ENCODE measurements around the gene SUGCT. TPM values are rescaled to one million over a fixed set of nuclear protein-coding genes. Genes with fewer than 3 reads are reported as not detected.
A peak's percentile ranks its signal among the peaks of the same experiment; 100 is the strongest.

Gene SUGCT
- polyA plus RNA-seq, 1 of the 3 experiments (the other 2 are of a cell fraction) = 53.7 TPM

DNA sequence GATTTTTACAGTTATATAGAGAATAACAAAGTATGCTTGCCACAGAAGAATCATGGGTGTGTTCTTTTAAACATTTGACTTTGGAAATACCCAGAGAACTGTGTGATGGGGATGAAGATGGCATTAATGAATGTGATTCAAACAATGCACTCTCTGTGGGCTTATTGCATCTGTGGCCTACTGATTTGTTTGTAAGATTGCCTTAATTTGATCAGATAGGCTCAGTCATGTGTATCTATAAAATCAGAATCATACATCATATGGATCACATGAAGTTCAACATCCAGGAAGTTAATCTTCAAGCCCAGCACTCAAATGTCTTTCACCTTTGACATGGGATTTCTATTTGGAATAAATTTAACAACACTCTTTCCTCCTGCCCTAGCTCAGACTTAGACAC, 410.9 kb downstream of the SUGCT start (continued):
- TF ChIP-seq MXI1 (IDR thresholded peaks at IDR 0.05; ENCODE audit: low read depth, low read length) = no peak
- peak; percentile 29; the same call in 1 of the 2 replicates for TF ChIP-seq GATA2 (CRISPR knock-in tag; IDR thresholded peaks at IDR 0.05)
- TF ChIP-seq RAD21 (IDR thresholded peaks at IDR 0.05; ENCODE audit: low read length) = 0 out of 2 replicates have a peak, but pooled peaks have one; percentile 11
- no peak for TF ChIP-seq SIN3A (IDR thresholded peaks at IDR 0.05; ENCODE audit: borderline replicate concordance, low read depth, low read length)
- no peak for TF ChIP-seq SMC3 (IDR thresholded peaks at IDR 0.05; ENCODE audit: low read depth, low read length)
- TF ChIP-seq RXRA (IDR thresholded peaks at IDR 0.05; ENCODE audit: borderline replicate concordance, low read depth) = no peak
- no peak for TF ChIP-seq REST (IDR thresholded peaks at IDR 0.05; ENCODE audit: low read depth, low read length)
- TF ChIP-seq NRF1 (IDR thresholded peaks at IDR 0.05; ENCODE audit: low read depth, low read length) = no peak

DNA sequence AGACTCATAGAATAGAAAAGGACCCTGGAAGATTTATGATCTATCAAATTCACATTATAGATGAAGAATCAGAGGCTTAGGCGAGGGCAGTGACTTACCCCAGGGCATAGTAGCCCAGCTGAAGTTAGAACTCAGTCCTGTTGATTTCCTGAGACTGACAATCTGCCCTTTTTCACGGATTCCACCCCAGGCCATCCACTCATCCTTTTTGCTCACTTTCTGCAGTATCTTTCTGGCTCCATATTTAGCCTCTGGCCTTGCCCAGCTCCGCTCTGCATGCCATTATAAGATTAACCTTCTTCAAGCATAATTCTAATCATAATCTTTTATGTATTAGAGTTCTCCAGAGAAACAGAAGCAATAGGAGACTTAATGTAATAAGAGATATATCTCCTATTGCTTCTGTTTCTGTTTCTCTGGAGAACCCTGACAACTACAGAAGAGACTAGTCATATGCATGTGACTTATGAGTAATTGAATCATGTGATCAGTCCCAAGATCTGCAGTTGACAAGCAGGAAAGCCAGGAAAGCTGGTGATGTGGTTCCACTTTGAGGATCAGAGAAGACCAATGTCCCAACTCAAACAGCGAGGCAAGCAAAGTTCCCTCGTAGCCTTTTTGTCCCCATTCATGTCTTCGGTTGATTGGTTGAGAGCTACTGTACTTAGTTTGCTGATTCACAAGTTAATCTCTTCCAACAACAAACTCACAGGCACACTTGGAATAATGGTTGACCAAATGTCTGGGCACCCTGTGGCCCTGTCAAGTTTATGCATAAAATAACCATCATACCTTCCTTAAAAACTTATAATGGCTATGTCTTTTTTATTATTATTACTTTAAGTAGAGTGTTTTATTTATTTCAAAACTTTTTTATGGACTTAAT, 412.1 kb downstream of the SUGCT start:
- DNase-seq = no peak
- Histone ChIP-seq H3K79me2 (ENCODE audit: insufficient read depth) (peaks cover 79% of the 10 kb centered on the region), H3K9ac (0 out of 2 replicates have a peak overlapping the region, but pooled peaks have one; percentile 6), H2AFZ (ENCODE audit: low read depth) (no peak overlapping the region), H4K20me1 (ENCODE audit: insufficient read depth) (no peaks in the 10 kb centered on the region), H3K36me3 (replicated peaks in 1 of 2; ENCODE audit: control insufficient read depth in 1 of 2, insufficient read depth in 2 of 2, low read length in 1 of 2) (peaks cover 5 to 6% of the 10 kb centered on the region in 2 experiments), H3K4me3 (ENCODE audit: low read depth in 2 of 2, low read length in 1 of 2) (no peak overlapping the region), H3K4me1 (ENCODE audit: control insufficient read depth in 1 of 2, insufficient read depth in 2 of 2, low read depth in 1 of 2, low read length in 1 of 2) (peaks cover 40 to 64% of the 10 kb centered on the region in 2 experiments), H3K27me3 (ENCODE audit: insufficient read depth) (no peaks in the 10 kb centered on the region), H3K9me2 (no peaks in the 10 kb centered on the region), H3F3A (replicated peaks; ENCODE audit: insufficient read depth) (peaks cover 54% of the 10 kb centered on the region), H3K9me3 (no peaks in the 10 kb centered on the region), H3K4me2 (no peak overlapping the region), H3K27ac (ENCODE audit: low read depth in 2 of 2, low read length in 1 of 2) (peak overlapping the region; percentile 62 to 99)
- TF ChIP-seq CHD2 (IDR thresholded peaks at IDR 0.05; ENCODE audit: low read length, partially characterized antibody) (no peak), EP300 (IDR thresholded peaks at IDR 0.05; ENCODE audit: borderline replicate concordance in 1 of 2, low read depth in 1 of 2, low read length in 1 of 2) (peak in 1 of 2 experiments; percentile 54; a peak in 1 of 4 replicates), TCF12 (IDR thresholded peaks at IDR 0.05) (no peak), NRF1 (IDR thresholded peaks at IDR 0.05; ENCODE audit: low read depth, low read length) (no peak), USF1 (IDR thresholded peaks at IDR 0.05; ENCODE audit: borderline replicate concordance, low read depth) (peak; percentile 74; the same call in 1 of the 2 replicates), PBX3 (IDR thresholded peaks at IDR 0.05) (no peak), TEAD4 (IDR thresholded peaks at IDR 0.05; ENCODE audit: borderline replicate concordance, insufficient read depth) (no peak), SMC3 (IDR thresholded peaks at IDR 0.05; ENCODE audit: low read depth, low read length) (no peak), MXI1 (IDR thresholded peaks at IDR 0.05; ENCODE audit: low read depth, low read length) (no peak), RXRA (IDR thresholded peaks at IDR 0.05; ENCODE audit: borderline replicate concordance, low read depth) (no peak), POLR2AphosphoS5 (IDR thresholded peaks at IDR 0.05; ENCODE audit: low read depth, low read length) (no peak)
- TF ChIP-seq, protein P1, sequence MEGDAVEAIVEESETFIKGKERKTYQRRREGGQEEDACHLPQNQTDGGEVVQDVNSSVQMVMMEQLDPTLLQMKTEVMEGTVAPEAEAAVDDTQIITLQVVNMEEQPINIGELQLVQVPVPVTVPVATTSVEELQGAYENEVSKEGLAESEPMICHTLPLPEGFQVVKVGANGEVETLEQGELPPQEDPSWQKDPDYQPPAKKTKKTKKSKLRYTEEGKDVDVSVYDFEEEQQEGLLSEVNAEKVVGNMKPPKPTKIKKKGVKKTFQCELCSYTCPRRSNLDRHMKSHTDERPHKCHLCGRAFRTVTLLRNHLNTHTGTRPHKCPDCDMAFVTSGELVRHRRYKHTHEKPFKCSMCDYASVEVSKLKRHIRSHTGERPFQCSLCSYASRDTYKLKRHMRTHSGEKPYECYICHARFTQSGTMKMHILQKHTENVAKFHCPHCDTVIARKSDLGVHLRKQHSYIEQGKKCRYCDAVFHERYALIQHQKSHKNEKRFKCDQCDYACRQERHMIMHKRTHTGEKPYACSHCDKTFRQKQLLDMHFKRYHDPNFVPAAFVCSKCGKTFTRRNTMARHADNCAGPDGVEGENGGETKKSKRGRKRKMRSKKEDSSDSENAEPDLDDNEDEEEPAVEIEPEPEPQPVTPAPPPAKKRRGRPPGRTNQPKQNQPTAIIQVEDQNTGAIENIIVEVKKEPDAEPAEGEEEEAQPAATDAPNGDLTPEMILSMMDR (IDR thresholded peaks at IDR 0.05) = no peak
- 81% methylated on average over 6 of the region's 6 CpGs for WGBS (ENCODE audit: low lambda C conversion rate)
- CTCF ChIA-PET = interaction anchor here (1.0 to 2.0 kb wide), 3 partner anchors 10 to 75 kb away, joined by 3 to 4 read pairs (median 3); no protein-coding TSS in a partner anchor
- POLR2A ChIA-PET = no interaction called here

Measured in SK-N-SH (cell line).